Stimulated activated CD8-positive, alpha-beta memory T cell treated with anti-CD3 and anti-CD28 coated beads, Interleukin-4, amount 100 ng/mL, for 4 hours (primary cell): Measurements from ENCODE around the gene LITAF.
A peak's percentile ranks its signal among the peaks of the same experiment; 100 is the strongest.
"Not testable (repeated sequence)": the region's sequence is repeated elsewhere in the genome, so short reads cannot be mapped to it uniquely, and the experiment has no call there.

Source experiments
- DNase-seq, 2 donors: peaks; one replicate each; pipeline ENCODE4 v3.0.0-alpha.2; 2020; ENCODE audit warnings: low read depth in 2 of 2, low spot score in 1 of 2

LITAF gene

DNA sequence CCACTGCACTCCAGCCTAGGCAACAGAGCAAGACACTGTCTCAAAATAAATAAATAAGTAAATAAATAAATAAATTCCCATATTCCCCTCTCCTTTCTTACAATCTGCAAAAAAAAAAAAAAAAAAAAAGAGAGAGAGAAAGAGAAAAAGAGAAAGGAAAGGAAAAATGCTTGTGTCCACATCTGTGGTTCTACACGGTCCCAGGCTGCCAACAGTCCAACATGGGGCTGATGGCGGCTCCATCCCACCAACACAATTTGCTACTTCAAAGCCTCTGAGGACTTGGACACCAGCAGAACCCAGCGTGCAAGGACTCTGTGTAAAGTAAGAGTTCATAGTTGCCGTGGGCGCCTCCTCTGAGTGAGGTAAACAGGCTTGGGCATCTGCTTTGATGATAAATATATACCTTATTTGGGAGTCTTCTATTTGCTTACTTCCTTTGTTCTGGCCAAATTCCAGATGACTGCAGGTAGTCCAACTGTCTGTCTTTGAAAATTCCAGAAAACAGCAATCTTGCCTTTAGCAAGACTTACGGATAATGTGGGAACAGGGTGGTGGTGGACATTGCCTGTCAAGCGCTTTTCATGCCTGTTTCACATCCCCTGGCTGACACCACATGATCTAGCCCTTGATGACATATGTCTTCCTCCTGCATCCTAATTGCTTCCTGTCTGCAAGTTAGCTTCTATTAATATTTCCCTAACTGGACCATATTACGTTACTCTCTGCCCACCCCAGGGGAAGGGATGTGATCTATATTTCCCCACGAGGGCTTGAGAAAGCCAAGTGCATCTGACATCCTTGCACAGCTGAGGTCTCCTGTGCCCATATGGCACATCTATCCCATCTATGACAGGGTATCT is 10.1 kb downstream of the LITAF start:
- no peak for DNase-seq

DNA sequence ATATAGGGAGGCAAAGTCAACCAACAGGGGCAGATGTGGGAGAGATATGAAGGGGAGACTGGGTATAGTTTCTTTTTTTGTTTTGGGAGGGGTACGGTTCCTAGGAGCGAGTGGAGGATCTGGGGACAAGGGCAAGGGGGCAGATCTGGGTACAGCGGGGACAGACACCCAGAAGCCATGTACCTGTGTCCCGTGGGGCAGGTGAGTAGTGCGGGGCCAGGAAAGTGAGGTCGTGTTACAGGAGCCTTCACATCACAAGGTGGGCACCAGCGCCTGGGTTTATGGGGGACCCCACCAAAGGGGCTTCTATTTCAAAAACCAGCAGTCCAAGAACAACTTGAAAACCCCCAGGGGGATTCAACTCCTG is 11.5 kb downstream of the LITAF start:
- DNase-seq, result no peak

DNA sequence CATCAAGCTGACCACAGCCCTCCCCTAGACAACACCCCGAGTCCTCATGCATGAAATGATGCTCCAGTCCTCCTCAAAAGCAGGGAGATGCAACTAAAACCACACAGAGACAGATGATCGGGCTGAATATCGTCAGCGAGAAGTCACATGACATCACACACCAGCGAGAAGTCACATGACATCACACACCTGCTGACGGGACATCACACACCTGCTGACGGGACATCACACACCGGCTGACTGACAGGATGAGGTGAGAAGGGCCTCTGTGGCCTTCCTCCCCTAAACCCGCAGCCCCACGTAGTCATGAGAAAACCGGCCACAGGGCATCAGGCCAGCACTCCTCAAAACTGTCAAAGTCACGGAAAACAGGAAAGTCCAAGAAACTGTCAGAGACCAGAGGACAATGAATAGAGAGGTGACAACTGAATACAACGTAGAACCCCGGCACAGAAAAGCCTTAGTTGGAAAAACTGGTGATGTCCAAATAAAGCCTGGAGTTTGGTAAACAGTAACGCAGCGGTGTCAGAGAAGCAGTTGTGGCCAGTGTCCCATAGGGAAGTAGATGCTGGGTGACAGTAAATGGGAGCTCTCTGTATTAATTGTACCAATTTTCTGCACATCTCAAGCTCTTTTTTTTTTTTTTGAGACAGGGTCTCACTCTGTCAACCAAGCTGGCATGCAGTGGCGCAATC is 14.3 kb downstream of the LITAF start:
- peak in 1 of 2 donors; percentile 45 for DNase-seq

DNA sequence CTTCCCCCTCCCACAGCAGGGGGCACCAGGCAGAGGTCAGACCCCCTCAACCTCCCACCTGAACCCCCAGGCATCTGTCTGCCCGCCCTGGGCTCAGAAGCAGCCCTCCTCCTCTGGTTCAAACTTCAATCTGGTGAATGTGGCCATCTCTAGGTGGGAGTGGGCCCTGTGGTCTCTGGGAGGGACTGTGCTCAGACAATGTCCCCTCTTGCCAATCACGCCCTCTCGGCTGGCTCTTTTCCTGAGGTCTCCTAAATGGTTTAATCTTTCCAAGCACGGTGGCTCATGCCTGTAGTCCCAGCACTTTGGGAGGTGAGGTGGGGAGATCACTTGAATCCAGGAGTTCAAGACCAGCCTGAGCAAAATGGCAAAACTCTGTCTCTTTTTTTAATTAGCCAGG is 15.2 kb downstream of the LITAF start:
- no peak for DNase-seq

DNA sequence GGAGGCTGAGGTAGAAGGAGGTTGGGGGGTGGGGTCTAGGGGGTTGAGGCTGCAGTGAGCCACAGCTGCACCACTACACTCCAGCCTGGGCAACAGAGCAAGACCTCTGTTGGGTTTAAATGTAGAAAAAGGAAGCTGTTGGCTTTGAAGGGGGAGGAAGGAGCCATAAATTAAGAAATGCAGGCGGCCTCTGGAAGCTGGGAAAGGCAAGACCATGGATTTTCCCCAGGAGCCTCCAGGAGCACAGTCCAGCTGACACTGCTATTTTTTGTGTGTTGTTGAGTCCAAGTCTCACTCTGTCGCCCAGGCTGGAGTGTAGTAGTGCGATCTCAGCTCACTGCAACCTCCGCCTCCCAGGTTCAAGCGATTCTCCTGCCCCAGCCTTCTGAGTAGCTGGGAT is 15.9 kb downstream of the LITAF start:
- no peak for DNase-seq

DNA sequence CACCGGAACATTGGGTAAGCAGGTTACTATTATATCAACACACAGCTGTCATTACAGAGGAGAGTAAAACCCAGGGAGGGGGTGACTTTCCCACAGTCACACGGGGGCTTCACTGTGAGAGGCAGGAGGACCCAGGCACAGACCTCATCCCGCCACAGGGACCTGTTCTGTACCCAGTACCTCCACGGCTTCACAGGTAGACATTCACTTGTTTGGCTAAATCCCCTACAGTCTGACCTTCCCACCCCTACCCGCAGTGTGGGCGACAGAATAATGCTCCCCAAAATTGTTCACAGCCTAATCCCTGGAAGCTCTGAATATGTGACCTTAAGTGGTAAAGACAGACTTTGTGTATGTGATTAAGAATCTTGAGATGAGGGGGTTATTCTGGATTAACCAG is 16.5 kb downstream of the LITAF start:
- DNase-seq, result no peak

DNA sequence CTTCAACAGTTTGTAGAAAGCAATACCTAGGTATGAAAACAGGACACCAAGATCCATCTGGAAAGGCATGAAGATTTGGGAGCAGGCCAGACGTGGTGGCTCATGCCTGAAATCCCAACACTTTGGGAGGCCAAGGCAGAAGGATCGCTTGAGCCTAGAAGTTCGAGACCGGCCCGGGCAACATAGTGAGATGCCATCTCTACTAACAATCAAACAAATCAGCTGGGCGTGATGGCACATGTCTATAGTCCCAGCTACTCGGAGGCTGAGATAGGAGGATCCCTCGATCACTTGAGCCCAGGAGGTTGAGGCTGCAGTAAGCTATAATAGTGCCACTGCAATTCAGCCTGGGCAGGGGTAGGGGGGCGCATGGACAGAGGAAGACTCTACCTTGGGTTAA is 20.3 kb downstream of the LITAF start:
- no peak for DNase-seq

DNA sequence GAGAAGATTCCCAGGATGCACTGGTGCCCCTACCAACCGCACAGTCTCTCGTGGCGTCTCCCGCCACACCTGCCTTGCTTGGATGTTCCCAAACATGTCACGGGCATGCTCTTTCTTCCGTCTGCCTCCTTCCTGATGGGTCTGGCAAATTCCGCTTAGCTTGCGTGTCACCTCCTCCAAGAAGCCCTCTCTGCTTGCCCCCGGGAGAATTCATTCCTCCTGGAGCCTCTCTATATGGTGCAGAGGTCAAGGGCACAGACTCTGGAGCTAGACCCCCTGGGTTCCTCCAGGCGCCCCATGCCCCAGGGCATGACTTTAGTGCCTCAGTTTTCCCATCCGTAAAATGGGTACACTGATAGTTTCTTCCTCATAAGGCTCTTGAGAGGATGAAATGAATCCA is 21.1 kb downstream of the LITAF start:
- no peak for DNase-seq

DNA sequence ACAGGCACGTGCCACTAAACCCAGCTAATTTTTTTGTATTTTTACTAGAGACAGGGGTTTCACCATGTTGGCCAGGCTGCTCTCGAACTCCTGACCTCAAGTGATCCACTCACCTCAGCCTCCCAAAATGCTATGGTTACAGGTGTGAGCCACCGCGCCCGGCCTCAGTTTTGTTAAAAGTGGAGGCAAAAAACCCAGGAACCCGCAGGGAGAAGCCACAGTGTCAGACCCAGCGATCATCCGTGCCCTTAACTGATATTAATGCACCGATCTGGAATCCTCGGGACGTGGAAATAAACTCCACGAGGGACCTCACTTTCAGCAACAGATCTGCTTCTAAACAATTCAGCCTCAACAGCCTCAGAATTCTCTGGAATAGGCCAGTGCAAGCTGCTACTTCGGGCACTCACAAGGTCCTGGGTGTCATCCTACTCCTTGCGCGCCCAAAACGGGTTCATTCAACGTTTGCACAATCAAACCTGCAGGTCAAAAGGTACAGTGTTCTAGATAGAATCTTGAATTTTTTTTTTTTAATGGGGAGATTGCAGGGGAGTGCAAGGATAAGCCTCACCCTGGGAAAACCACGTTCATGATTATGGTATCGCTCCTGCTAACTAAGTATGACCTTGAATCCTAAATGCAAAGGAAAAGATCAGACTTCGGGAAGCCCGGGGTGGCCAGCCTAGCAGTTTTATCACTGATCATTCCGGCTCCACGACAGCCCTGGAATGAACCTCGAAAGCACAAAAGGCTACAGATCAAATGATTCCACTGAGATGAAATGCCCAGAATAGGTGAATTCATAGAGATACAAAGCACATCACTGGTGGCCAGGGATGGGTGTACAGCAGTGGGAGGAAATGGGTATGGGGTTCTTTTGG is 22.4 kb downstream of the LITAF start:
- DNase-seq, result no peak

DNA sequence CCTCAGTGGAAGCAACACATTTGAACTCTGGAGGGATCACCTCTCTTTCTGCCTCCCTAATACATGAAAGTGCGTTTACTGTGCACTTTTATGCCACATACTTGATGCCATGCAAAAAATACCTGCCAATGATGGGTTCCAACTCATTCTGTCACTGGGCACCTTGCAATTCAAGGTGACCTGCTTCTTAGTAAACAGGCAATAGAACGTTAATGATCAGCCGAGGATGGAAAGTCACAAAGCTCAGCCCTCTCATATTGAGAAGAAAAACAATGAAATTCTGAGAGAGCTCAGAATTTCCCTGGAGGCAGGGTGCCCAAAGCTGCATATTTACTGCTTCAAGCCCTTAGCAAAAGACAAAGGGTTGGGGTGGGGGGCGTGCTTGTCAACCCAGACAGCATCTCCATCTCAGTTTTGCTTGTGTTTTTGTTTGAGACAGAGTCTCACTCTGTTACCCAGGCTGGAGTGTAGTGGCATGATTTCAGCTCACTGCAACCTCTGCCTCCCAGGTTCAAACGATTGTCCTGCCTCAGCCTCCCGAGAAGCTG is 23.2 kb downstream of the LITAF start:
- DNase-seq, result no peak

DNA sequence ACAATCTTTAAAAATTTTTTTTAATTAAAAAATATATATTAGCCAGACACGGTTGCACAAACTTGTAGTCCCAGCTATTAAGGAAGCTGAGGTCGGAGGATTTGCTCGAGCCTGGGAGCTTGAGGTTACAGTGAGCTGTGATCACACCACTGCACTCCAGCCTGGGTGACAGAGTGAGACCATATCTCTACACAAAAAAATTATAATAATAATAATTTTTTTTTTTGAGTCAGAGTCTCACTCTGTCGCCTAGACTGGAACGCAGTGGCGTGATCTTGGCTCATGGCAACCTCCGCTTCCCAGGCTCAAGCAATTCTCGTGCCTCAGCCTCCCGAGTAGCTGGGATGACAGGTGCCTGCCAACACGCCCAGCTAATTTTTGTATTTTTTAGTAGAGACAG is 23.8 kb downstream of the LITAF start:
- no peak for DNase-seq

DNA sequence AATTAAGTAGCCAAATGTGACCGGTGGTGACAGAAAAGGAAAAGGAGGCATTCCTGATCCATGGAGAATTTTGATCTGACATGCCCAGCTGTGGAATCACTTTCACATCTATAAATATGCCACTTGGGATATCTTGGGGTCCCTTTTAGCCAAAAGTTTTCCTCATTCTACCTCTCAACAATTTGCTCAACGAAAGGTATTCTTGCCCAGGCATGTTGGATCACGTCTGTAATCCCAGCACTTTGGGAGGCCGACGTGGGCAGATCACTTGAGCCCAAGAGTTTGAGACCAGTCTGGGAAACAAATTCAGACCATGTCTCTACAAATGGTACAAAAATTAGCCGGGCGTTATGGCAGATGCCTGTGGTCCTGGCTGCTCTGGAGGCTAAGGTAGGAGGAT is 24.3 kb downstream of the LITAF start:
- DNase-seq, result no peak

DNA sequence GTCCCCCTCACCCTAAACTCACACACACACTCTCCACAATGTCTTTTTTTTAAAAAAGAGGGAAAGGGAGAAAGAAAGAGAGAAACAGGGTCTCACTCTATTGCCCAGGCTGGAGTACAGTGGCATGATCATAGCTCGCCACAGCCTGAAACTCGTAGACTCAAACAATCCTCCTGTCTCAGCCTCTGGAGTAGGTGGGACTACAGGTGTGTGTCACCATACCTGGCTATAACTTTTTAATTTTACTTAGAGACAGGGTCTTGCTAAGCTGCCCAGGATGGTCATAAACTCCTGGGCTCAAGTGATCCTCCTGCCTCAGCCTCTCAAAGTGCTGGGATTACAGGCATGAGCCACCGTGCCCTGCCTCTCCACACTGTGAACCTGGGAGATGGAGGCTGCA is 24.9 kb downstream of the LITAF start:
- no peak for DNase-seq

DNA sequence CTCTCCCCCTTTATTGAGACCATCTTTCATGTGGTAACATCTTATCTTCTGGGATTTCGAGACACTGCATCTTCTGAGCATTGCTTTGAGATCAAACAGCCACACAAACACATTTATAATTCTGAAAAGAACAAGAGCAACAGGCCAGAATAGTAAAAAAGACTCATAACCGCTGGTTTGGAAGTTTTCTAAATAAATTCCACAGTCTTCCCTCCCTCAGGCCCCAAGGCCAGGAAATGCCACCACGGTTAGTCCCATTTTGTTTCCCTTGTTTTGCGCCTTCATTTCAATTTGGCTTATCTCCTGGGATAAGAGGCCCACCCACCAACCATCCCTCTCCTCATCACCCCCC is 25.3 kb downstream of the LITAF start:
- DNase-seq, result no peak

DNA sequence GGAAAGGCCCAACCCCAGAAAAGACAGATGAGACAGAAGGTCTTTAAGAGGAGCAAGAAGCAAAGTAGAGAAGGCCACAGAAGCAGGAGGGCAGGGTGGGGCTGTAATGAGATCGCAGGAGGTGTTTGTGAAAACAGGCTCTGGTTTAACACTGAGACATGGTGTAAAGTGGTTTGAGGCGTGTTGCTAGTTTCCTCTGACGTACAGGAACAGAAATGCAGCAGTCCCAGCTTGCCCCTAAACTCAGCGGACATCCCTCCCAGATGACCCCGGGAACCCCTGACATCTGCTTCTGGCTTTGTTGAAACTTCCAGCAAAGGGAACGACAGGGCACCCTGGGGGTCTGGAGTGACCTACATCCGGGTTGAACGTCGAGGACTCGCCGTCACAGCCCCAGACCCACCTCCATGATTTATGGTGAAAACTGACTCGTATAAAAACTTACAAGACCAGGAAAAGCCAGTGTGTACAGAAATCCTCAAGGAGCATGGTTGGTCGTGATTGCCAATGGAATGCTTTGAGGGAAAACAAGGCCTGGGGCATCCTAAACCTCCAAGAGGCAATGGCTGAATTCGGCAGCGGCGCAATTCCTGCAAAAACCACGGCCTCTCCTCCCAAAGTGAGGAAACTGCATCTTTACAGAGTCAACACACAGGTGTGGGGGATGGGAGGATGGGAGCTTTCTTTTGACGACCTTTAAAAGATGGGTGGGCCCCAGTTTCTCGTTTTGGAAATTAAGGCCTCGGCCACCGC is 25.8 kb downstream of the LITAF start:
- DNase-seq, result peak; percentile 21 to 46

DNA sequence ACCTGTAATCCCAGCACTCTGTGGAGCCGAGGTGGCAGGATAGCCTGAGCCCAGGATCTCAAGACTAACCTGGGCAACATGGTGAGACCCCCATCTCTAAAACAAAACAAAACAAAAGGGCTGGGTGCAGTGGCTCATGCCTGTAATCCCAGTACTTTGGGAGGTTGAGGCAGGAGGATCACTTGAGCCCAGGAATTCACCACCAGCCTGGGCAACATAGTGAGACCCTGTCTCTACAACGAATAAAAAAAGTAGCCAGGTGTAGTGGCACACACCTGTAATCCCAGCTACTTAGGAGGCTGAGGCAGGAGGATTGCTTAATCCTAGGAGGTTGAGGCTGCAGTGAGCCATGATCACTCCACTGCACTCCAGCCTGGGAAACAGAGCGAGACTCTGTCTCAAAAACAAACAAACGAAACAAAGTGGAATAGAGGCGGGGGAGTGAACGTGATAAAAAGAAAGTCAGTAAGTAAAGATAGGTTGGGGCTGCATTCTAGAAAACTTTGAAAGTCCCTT is 28.4 kb downstream of the LITAF start:
- DNase-seq, result not testable (repeated sequence)

DNA sequence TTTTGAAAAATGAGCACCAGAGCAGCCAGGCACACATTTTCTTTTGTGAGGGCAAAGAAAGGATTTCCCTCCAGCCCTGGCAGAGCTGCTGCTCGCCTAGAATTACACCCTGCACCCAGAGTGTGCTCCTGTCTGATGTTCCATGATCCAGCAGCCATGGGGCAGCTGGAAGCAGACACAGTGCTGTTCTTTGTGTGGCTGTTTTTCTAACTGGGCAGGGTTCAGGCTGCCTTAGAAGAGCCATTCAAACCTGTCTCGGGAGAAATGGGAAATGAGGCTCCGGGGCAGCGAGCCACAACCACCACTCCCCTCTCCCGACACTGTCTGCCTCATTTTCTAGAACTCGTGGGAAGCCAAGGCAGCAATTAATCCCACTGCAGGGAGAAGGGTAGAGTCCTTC is 28.9 kb downstream of the LITAF start:
- DNase-seq, result no peak

DNA sequence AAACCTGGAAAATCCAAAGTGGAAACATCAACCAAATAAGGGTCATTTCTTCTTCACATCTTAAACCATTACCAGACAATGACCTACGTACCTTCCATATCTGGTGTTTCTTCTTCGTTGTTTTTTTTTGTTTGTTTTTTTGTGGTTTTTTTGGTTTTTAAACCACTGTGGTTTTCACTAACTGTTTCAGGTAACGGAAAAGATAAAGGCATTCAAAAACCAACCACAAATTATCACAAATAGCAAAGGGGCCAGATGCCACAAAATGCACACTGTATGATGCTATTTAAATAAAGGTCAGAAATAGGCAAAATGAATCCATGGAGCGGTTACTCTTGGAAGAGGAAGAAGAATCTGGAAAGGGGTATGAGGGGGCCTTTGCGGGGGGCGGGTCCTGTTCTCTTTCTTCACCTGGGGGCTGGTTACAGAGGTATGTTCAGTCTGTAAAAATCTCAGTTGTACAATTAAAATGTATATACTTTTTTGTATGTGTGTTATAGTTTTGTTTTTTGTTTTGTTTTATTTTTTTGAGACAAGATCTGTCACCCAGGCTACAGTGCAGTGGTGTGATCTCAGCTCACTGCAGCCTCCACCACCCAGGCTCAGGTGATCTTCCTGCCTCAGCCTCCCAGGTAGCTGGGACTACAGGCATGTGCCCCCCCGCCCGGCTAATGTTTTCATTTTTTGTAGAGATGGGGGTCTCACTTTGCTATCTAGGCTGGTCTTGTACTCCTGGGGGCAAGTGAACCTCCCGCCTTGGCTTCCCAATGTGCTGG is 29.6 kb downstream of the LITAF start:
- DNase-seq, result no peak

DNA sequence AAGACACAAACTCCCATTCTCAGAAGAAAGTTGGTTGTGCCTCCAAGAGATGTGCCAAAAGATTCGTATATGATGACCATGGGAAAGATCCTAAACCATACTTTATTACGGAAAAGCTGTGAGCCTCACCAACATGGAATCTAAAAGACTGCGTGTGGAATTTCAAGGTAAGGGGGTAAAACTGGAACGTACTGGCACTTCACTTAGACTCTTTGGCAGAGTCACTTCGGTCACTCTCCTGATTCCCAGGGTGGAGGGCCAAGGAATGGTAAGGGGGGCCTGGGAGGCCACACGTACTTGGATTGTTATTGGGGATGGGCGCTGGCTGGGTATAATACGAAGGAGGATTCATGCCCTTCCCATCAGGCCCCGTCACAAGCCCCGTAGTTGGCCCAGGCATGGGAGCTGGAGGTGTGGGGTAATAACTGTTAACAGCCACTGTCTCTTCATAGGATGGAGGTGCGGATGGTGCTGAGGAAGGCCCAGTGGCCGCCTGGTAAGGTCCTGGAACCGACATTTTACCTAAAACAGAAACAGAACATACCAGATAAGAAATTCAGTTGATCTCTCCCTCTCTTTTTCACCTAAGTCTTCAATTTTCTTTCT is 30.4 kb downstream of the LITAF start:
- DNase-seq, result no peak
